COLO668 (cell line): ENCODE results near the gene LDLRAP1.

Source experiments
- DNase-seq: peaks from one replicate; lab custom pipeline; 2025; ENCODE audit not compliant: unreplicated experiment; lab: John Stamatoyannopoulos, UW

LDLRAP1 gene

DNA sequence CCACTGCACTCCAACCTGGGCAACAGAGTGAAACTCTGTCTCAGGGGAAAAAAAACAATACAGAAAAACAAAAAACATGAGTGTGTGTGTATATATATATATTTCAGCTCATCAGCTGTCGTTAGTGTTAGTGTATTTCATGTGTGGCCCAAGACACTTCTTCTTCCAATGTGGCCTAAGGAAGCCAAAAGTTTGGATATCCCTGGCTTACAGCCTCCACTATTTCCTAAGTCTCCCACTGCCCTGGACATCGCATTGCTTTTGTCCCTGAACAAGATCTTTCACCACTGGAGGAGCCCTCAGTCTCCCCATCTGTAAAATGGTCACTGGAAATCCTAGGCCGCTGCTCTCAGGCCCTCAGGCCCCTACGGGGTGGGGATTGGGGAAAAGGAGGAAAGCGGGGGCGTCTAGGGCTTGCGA lies 391 bp upstream of the LDLRAP1 start:
- DNase-seq, result no peak

GRCh38 chr1:25544243-25544764 lies 898 bp downstream of the LDLRAP1 start:
- peak; percentile 62 for DNase-seq

DNA sequence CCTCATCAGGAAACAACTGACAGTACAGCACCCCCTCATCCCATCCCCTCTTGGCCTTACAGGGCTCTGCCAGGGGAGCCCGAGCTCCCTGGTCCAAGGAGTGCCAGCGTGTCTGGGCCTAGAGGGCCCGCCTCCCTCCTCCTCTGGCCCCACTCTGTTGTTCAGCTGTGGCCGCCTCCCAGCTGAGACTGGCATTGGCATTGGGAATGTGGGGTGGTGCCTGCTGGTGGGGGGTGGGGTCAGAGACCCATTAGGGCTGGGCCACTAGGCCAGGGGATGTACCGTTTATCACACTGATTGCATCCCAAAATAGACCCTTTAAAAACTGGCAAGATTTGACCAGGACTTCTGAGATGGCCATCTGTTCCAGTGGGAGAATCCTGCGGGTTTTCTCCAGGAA lies 1.4 kb downstream of the LDLRAP1 start:
- no peak for DNase-seq

DNA sequence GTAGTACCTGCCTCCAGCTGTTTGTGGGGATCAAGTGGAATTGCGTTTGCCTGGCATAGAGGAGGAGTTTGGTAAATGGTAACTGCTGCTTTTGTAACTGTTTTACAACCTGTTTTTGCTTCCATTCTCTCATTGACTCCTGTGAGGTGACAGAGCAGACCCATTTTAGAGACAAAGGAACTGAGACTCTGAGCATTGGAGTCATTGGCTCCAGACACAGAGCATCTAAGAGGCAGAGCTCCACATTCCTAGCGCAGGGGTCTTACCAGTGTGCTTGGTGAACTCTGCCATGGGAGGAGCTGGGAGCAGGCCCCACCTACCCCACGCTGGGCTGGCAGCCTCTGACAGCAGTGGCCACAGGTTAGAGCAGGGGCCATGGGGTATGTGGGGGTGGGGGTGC lies 2.4 kb downstream of the LDLRAP1 start:
- DNase-seq, result no peak

DNA sequence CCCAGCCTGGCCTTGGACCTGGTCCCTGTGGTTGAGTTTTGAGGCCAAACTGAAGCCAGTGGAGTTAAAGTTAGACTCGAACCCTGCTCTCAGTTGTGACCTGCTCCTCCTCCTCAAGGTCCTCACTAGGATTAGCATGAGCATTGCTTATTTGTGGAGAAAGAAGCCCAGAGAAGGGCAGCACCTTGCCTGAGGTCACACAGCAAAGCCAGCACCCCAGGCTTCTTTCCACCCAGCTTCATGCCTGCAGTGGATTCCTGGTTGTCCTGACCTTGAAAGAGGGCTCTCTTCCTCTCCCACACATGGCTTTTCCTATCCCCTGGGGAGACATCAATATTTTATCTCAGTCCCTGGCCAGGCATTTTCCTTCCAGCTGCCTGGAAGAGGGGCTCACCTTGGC lies 2.8 kb downstream of the LDLRAP1 start:
- DNase-seq, result no peak

GRCh38 chr1:25548601-25549000 lies 5.2 kb downstream of the LDLRAP1 start:
- DNase-seq, result no peak

- DNase-seq, result peak; percentile 93
Measured at GRCh38 chr1:25549273-25550154, 6.1 kb downstream of the LDLRAP1 start.

- no peak for DNase-seq
Measured at GRCh38 chr1:25550155-25550506, 6.7 kb downstream of the LDLRAP1 start.

GRCh38 chr1:25550683-25551310 lies 7.4 kb downstream of the LDLRAP1 start:
- DNase-seq, result no peak

GRCh38 chr1:25553749-25554429 lies 10.5 kb downstream of the LDLRAP1 start:
- no peak for DNase-seq

- DNase-seq, result no peak
Measured at GRCh38 chr1:25554430-25554780, 11.0 kb downstream of the LDLRAP1 start.

DNA sequence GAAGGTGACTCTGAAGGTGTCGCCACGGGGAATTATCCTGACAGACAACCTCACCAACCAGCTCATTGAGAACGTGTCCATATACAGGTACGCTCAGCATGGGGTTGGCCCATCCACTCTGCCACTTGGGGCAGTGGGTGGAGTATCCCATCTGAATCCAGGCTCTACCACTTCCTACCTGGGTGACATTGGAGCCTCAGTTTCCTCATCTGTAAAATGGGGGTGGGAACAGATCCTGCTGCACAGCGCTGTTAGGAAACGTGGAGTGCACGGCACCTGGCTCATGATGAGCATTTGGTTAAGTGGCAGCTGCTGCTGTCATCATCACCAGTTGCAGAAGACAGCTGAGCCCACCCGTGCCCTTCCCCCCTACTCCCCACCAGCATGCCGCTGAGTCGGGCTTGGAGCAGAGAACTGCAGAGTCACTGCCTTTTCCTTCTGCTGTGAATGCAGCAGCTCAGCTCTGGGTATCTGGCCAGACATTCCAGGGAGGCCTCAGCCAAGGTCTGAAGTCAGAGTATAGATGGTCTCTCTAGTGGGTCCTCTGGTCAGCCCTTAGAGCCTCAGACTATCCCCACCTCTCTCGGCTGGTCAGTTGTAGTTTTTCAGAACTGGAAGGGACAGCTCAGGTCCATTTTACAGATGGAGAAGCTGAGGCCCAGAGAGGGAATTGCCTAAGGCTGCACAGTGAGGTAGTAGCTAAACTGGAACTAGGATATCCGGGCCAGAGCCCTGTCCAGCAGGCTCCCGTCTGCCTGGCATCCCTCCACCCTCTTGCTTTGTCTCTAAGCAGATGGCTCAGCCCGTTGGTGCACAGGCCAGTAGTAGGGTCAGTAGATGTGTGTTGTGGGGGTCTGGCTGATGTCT lies 11.7 kb downstream of the LDLRAP1 start:
- DNase-seq, result no peak

DNA sequence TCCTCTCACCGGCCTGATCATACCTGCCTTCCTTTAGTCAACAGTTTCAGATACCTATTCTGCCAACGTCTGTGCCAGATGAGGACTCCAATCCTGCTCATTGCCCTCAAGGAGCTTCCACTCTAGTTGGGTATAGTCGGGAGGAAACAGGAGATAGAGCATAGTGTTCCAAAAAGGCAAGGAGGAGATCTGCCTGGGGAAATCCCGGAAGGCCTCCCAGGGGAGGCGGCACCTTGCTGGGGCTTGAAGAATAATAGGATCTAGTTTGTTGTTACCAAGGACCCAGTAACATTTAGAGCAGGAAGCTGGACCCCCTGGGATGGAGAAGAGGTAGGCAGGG lies 12.3 kb downstream of the LDLRAP1 start:
- DNase-seq, result no peak

DNA sequence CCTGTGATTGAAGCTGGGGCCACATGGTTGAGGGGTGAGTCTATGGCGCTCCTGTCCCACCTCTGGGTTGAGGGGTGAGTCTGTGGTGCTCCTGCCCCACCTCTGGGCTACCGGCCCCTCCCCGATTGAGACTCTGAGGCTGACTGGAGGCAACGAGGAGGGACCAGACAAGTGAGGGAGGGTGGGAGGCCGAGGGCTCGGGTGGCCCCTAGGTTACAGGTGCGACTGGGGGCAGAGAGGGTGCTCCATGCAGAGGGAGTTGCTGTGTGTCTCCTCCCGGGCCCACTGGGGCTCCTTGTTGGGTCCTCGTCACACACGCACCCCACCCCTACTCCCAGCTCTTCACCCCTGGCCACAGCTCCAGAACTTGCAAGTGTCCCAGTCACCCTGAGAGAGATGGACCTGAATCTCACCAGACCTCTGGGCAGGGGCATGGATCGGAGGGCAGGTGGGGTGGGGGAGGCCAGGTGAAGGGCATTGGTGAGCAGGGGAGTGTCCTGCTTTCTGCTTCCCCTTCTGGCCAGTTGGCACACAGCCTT lies 12.8 kb downstream of the LDLRAP1 start:
- DNase-seq, result no peak

- DNase-seq, result no peak
Measured at GRCh38 chr1:25556791-25557476, 13.5 kb downstream of the LDLRAP1 start.

GRCh38 chr1:25557543-25557942 lies 14.1 kb downstream of the LDLRAP1 start:
- no peak for DNase-seq

DNA sequence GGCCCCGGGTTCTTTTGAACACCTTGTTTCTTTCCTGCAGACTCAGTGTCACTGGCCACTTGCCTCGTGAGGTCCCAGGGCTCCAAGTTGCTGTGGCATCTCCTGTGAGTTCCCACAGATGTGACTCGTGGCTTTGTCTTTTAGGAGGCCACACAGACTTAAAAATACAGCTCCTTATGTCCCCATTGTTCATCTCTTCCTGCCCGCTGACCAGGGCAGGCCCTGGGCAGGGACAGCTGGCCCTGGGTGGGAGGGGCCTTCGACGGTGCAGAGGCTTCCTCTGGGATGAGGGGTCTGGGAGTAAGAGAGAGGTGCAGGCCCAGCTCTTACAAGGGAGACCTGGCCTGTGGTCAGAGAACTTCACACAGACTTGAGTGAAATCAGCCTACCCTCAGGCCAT lies 15.6 kb downstream of the LDLRAP1 start:
- DNase-seq, result no peak

- DNase-seq, result no peak
Measured at GRCh38 chr1:25560001-25560400, 16.6 kb downstream of the LDLRAP1 start.

DNA sequence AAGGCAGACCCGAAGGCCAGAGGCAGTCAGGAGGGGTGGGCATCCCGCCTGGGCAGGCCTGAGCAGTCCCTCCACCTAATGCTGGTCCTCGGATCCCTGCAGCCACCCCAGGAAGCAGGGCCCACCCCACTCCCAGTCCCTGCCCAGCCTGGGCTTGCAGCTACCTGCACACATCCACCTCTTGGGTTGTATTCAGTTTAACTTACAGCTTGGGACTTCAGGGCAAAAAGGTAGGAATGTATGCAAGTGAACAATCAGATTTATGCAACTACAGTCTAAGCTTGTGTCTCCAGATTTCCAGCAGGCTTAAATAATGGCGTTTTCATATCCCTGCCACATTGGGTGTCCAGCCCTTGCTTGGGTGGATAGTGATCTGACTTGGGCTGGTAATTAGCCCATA lies 17.4 kb downstream of the LDLRAP1 start:
- DNase-seq, result no peak

DNA sequence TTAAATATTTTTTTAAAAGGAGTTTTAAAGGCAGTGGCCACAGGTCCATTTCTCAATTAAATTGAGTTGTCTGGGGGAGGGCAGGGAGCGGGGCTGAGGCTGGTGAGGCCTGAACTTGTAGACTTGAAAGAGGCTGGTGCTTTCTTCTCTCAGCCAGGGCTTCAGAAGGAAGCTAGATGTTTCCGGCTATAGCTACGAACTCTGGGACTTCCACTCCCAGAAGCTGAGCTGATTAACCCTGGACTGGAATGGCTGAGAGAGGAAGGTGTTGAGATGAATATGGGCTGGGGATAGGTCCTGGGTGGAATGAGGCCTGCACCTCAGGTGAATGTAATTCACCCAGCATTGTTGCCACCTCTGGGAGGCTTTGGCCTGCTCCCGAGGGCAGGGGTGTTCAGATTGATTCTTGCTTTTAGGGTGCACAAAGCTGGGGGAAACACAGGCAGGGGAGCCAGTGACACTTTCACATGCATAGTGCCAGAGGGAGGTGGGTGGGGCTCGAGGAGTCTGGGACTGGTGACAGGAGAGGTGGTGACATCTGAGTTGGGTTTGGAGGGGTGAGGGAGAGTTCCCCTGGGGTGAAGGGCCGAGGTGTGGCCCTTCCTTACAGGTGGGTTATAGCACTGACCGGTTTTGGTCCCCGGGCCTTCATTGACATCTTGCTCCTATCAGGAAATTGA lies 18.2 kb downstream of the LDLRAP1 start:
- no peak for DNase-seq
